Spinal cord (tissue), 10 donors: ENCODE results near the gene ZFHX3. TPM values are rescaled to one million over a fixed set of nuclear protein-coding genes. Genes with fewer than 3 reads are reported as not detected.
"Not testable (repeated sequence)": the region's sequence is repeated elsewhere in the genome, so short reads cannot be mapped to it uniquely, and the experiment has no call there.

Experiments
- DNase-seq, 6 donors: peaks; one replicate each; pipeline versions ENCODE4 v3.0.0 to v3.0.0-alpha.2; 2013 to 2015; ENCODE audit warnings: low spot score in 6 of 6, low read depth in 4 of 6
- H3K27ac ChIP-seq: one replicate; pipeline ENCODE4 v1.5.1; 2013; ENCODE audit warnings: low read depth, low read length, control low read depth
- H3K27me3 ChIP-seq: one replicate; pipeline ENCODE4 v1.6.1; 2013; ENCODE audit warnings: low read length; ENCODE audit not compliant: control insufficient read depth, insufficient read depth
- H3K36me3 ChIP-seq: one replicate; pipeline ENCODE4 v1.6.1; 2013; ENCODE audit warnings: low read length; ENCODE audit not compliant: control insufficient read depth, insufficient read depth
- H3K4me1 ChIP-seq: one replicate; pipeline ENCODE4 v1.6.1; 2013; ENCODE audit warnings: low read length; ENCODE audit not compliant: control insufficient read depth, insufficient read depth
- H3K4me3 ChIP-seq: one replicate; pipeline ENCODE4 v1.5.1; 2013; ENCODE audit warnings: low read depth, low read length, control low read depth
- H3K9me3 ChIP-seq: one replicate; pipeline ENCODE4 v1.6.1; 2013; ENCODE audit warnings: low read length; ENCODE audit not compliant: control insufficient read depth, insufficient read depth
- WGBS: methylation state at CpG from one replicate; pipeline ENCODE4 v1.1.5; 2013; ENCODE audit warnings: missing lambda C conversion rate; ENCODE audit not compliant: insufficient coverage; 5-methylcytosine and 5-hydroxymethylcytosine counted together
- polyA plus RNA-seq, 2 donors: library from polyadenylated mRNA; unstranded; fragments of 120-200 nt; gene quantifications; one replicate each; pipeline ENCODE4 v1.2.1, GENCODE V29; 2013; ENCODE audit not compliant: insufficient read length in 2 of 2
- total RNA-seq, 2 donors: library from RNA; depleted of rRNA in 1 of 2; stranded (reverse); fragments of 120-200 nt in 1 of 2; fragments of >200 nt in 1 of 2; gene quantifications; one replicate each; pipeline versions ENCODE4 v1.2.3 to v1.2.4, GENCODE V29; 2013 to 2014
- donor health status: healthy.

The ZFHX3 gene
- total and polyA plus RNA-seq, 4 donors: 10.7 to 16.6 (median 13.1) TPM

DNA sequence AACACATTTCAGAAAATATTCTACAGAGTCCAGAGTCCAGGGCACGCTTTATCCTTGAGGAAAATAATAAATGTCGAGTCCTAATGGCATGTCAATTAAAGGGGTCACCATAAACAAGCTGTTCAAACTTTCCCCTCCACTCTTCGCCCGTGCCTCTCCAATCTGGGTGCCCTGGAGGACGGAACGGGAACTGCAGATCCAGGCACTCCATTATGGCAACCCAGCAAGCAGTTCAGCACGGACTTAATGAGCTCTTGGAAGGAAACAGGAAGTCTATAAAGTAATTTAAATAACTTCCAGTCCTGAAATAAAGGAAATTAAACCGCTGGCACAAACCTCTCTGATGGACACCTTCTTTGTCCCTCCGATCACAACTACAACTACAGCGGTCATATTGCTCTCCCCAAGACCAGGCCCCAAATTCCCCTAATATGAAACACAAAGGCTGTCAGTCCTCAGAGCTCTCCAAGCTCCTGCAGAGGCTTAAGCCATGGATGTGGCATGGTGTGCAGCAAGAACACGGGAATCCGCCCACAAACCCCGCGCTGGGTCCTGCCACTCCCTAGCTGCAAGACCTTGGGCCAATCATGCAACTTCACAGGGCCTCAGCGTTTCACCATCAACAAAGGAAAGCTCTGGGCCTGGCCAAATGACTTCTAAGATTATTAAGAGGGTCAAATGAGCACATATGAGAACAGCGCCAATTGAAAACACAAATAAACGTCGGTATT is 52.6 kb downstream of the ZFHX3 start:
- 77% methylated on average over 13 of the region's 18 CpGs for WGBS
- peak in 1 of 6 donors; percentile 41 for DNase-seq
- H3K9me3 ChIP-seq: no peaks in the 10 kb centered on the region
- H3K27me3 ChIP-seq: peaks cover 5% of the 10 kb centered on the region
- no peak overlapping the region for H3K27ac ChIP-seq
- peaks cover 35% of the 10 kb centered on the region for H3K4me1 ChIP-seq
- no peaks in the 10 kb centered on the region for H3K36me3 ChIP-seq
- H3K4me3 ChIP-seq: no peak overlapping the region

DNA sequence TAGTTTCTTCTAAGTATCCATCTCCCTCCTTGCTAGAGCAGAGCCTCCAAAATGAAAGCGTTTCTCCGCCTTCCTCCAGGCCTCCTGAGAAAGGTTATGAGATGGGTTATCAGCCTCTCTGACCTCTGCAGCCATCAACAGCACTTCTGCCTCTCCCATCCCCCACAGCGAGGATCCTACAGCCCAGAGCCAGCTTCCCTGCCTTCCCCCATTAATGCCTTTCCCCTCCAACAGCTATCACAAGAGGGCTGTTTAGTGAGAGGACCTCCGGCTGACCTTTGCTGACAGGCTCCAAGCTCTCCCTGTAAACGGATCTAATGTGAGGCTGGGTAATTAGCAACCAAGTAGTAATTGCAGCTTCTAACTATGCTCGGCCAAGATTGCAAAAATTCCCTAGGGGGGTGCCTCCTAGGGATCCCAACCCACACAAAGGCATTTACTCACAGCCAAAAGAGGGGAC is 55.8 kb downstream of the ZFHX3 start:
- Histone ChIP-seq H3K4me3 (no peak overlapping the region), H3K36me3 (no peaks in the 10 kb centered on the region), H3K27ac (no peak overlapping the region), H3K27me3 (peaks cover 3% of the 10 kb centered on the region), H3K4me1 (peaks cover 36% of the 10 kb centered on the region), H3K9me3 (no peaks in the 10 kb centered on the region)
- 27% methylated on average over 4 of the region's 6 CpGs for WGBS
- peak in 4 of 6 donors; percentile 10 to 78 (median 50) for DNase-seq

DNA sequence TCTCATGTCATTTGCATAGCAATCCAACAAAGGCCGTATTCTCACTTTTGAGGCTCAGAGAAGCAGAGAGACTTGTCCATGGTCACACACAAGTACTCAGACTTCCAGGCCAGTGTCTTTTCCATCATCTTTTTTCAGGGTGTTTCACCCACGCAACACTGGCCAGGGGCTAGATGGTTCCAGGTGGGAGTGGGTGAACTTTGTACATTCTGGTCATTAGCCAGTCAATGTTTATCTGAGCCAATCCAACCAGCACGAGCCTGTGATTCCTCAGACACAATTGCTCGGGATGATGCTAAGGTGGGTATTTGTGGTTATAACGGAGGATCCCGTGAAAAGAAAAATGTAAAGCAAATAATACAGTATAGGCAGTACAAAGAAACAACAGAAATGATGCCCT is 56.3 kb downstream of the ZFHX3 start:
- no peak overlapping the region for H3K27ac ChIP-seq
- DNase-seq: no peak

DNA sequence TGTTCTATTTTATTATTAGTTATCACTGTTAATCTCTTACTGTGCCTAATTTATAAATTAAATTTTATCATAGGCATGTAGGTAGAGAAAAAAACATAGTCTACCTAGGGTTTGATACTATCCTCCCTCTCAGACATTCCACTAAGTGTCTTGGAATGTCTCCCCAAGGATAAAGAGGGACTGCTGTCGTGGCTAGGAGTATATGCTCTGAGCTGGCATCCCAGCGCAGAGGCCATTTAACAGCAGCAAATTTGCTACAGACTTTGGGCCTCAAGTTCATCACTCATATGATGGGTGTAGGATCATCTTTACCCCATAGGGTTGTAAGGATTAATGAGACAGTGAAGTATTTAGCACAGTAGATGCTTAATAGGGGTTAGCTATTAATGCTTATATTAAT is 56.7 kb downstream of the ZFHX3 start:
- Histone ChIP-seq H3K4me1 (peaks cover 37% of the 10 kb centered on the region), H3K9me3 (no peaks in the 10 kb centered on the region), H3K27ac (no peak overlapping the region), H3K4me3 (no peak overlapping the region), H3K36me3 (no peaks in the 10 kb centered on the region), H3K27me3 (peaks cover 3% of the 10 kb centered on the region)
- WGBS: no CpG with 5 or more reads among the region's 2 CpGs
- DNase-seq: no peak

More for the DNA sequence above, 56.3 kb downstream of the ZFHX3 start:
- Histone ChIP-seq H3K27me3 (peaks cover 3% of the 10 kb centered on the region), H3K9me3 (no peaks in the 10 kb centered on the region), H3K4me1 (peaks cover 36% of the 10 kb centered on the region), H3K4me3 (no peak overlapping the region), H3K36me3 (no peaks in the 10 kb centered on the region)
- WGBS: 90% methylated on average over 1 of the region's 6 CpGs

DNA sequence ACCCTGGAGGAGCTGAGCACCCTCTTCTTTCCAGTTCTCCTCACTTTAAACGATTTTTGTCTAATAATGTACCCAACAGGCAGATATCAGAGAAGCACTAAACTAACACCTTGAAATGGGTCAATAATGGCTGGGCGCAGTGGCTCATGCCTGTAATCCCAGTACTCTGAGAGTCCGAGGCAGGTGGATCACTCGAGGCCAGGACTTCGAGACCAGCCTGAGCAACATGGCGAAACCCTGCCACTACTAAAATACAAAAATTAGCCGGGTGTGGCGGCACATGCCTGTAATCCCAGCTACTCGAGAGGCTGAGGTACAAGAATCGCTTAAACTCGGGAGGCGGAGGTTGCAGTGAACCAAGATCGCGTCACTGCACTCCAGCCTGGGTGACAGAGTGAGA is 57.4 kb downstream of the ZFHX3 start:
- WGBS: 79% methylated on average over 9 of the region's 14 CpGs
- H3K4me3 ChIP-seq: no peak overlapping the region
- no peaks in the 10 kb centered on the region for H3K36me3 ChIP-seq
- H3K4me1 ChIP-seq: peaks cover 43% of the 10 kb centered on the region
- no peaks in the 10 kb centered on the region for H3K9me3 ChIP-seq
- no peak for DNase-seq
- peak overlapping the region; percentile 67 for H3K27ac ChIP-seq
- H3K27me3 ChIP-seq: peaks cover 3% of the 10 kb centered on the region

DNA sequence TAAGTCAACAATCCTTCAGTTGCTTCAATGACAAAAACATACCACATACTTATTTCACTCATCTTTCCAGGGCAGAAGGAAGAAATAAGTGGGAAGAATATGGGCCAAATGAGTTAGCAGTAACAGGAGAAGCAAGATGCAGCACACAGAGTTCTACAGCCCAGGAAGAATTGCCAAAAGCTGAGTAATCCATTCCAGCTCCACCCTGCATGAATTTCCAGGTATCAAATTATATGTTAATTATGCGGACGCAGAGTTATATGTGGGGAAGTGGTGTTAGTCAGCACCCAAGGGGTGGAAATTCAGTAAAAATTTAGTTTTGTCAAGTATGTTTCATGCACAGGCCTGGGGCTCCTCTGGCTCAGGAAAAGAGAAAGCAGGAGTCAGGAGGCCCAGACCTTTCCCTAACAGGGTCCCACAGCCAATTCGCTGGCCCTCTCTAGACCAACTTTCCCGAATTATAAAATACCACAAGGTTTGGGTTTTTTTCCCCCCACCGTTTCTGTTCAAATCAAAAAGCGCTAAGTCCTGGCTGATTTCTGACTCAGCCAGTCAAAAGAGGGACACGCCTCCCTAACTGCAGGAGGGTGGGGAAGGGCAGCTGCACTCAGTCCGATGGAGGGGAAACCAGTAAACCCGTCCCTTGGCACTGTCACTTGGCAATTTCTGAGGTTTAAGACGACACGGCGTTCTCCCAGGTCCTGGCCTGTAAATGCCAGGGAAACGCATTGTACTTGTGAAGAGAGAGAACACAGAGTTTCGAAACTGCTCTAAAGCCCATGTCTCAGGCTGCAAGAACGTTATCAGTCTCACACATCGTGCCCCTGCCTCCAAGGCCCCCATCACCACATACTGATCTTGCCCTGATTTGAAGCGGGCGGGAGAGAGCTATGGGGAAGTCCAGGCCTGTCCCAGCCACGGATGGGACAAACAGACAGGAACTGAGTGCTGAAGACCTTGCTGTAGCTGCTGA is 58.1 kb downstream of the ZFHX3 start:
- H3K4me3 ChIP-seq: no peak overlapping the region
- no peaks in the 10 kb centered on the region for H3K36me3 ChIP-seq
- H3K27me3 ChIP-seq: peaks cover 3% of the 10 kb centered on the region
- peaks cover 45% of the 10 kb centered on the region for H3K4me1 ChIP-seq
- peak in 1 of 6 donors; percentile 51 for DNase-seq
- 46% methylated on average over 10 of the region's 19 CpGs for WGBS
- no peaks in the 10 kb centered on the region for H3K9me3 ChIP-seq
- H3K27ac ChIP-seq: peak overlapping the region; percentile 67

DNA sequence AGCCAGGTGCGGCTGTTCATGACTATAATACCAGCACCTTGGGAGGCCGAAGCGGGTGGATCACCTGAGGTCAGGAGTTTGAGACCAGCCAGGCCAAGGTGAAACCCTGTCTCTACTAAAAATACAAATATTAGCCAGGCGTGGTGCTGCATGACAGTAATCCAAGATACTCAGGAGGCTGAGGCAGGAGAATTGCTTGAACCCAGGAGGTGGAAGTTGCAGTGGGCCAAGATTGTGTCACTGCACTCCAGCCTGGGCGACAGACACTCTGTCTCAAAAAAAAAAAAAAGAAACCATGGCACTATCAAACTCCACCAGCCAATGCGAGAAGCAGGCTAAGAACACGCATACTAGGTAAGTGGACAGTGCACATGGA is 58.7 kb downstream of the ZFHX3 start:
- not testable (repeated sequence) for H3K9me3 ChIP-seq, H3K36me3 ChIP-seq, H3K27me3 ChIP-seq, DNase-seq, H3K4me3 ChIP-seq
- WGBS: 100% methylated on average over 3 of the region's 7 CpGs
- H3K27ac ChIP-seq: peak overlapping the region; percentile 15
- H3K4me1 ChIP-seq: peaks cover 42% of the 10 kb centered on the region

DNA sequence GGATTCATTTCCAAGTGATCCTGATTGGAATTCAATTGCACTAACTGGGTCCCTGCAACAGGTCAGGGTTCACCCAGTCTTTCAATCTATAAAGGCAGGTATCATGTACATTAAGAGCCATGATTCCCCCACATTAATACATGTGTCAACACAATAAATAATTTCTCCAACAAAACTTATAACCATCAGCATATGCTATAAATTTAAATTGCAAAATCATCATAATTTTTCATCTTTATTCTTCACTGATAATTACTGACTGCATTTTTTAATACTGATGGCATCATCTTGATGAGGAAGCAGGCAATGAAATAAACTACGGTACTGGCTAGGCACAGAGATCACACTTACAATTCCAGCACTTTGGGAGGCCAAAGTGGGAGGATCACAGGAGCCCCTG is 59.4 kb downstream of the ZFHX3 start:
- Histone ChIP-seq H3K36me3 (no peaks in the 10 kb centered on the region), H3K4me1 (peaks cover 42% of the 10 kb centered on the region), H3K4me3 (no peak overlapping the region), H3K9me3 (no peaks in the 10 kb centered on the region), H3K27me3 (peaks cover 1% of the 10 kb centered on the region), H3K27ac (no peak overlapping the region)
- DNase-seq: no peak
- WGBS: no CpG with 5 or more reads among the region's 1 CpG

DNA sequence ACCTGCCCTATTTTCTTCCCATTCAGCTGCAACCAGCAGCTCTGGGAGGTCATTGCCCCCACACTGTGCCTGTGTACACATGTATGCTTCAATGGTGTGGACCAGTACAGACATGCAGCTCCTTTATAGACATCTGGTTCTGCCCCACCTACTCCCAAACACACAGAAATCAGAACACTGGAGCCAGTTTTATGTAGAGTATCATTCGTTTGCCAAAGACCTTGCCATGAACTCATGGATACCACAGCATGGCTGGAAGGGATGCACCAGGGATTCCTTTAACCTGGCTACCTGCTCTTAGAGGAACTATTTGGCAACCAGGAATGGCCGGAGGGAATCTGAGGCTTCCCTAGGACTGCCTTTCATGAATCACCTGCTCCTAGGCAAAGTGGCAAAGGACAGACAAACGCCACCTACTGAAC is 60.4 kb downstream of the ZFHX3 start:
- Histone ChIP-seq H3K4me3 (no peak overlapping the region), H3K9me3 (no peaks in the 10 kb centered on the region), H3K4me1 (peaks cover 32% of the 10 kb centered on the region), H3K27ac (no peak overlapping the region), H3K36me3 (no peaks in the 10 kb centered on the region), H3K27me3 (no peaks in the 10 kb centered on the region)
- 85% methylated on average over 3 of the region's 3 CpGs for WGBS
- no peak for DNase-seq
